Endothelial cell of umbilical vein (primary cell): Measurements from ENCODE around the gene KCNMA1. TPM values are rescaled to one million over a fixed set of nuclear protein-coding genes. Genes with fewer than 3 reads are reported as not detected.

Experiments
- BruUV-seq: library from RNA; stranded (reverse); fragments of 400-500 nt; replicated peaks from 2 replicates; lab custom pipeline; 2021; lab: Mats Ljungman, UMichigan
- CTCF ChIA-PET: fragments of 300-600, 350-600 bp; sonication (Branson Sonifier 250); formaldehyde crosslinking; loops from one replicate; lab custom pipeline; 2021; ENCODE audit warnings: antibody characterized with exemption, inconsistent platforms; lab: Charles Lee
- POLR2A ChIA-PET: fragments of 300-600, 350-600 bp; sonication (Branson Sonifier 250); formaldehyde crosslinking; loops from one replicate; lab custom pipeline; 2021; ENCODE audit warnings: antibody characterized with exemption, inconsistent platforms; lab: Charles Lee
- DNase-seq: peaks from one replicate; pipeline ENCODE4 v3.0.0-alpha.2; 2011; ENCODE audit warnings: low read depth, low spot score
- FAIRE-seq: peaks from 2 replicates; lab custom pipeline; 2011; peaks lifted over from hg19 to GRCh38; lab: Jason Lieb, UNC
- H2AFZ ChIP-seq: 2 replicates; pipeline ENCODE4 v1.6.0; 2012; ENCODE audit warnings: low read depth, low read length, control low read depth, inconsistent platforms
- H3K27ac ChIP-seq: 2 replicates; pipeline ENCODE4 v1.5.1; 2011; ENCODE audit warnings: low read depth, mild to moderate bottlenecking, control low read depth, low read length, moderate library complexity; ENCODE audit not compliant: insufficient read depth
- H3K27me3 ChIP-seq, 2 experiments: 2 replicates each; pipeline versions ENCODE4 v1.6.0 to v1.6.1; 2011; ENCODE audit warnings: low read length in 2 of 2, mixed read lengths in 1 of 2; ENCODE audit not compliant: control insufficient read depth in 2 of 2, insufficient read depth in 2 of 2
- H3K36me3 ChIP-seq, 2 experiments: 2 replicates in 1 of 2; 3 replicates in 1 of 2; pipeline ENCODE4 v1.5.1; 2011; ENCODE audit warnings: low read length in 2 of 2, mild to moderate bottlenecking in 1 of 2, moderate library complexity in 1 of 2; ENCODE audit not compliant: control insufficient read depth in 2 of 2, insufficient read depth in 2 of 2; ENCODE audit errors: extremely low read depth in 1 of 2
- H3K4me1 ChIP-seq: 3 replicates; pipeline ENCODE4 v1.5.1; 2011; ENCODE audit warnings: mild to moderate bottlenecking, low read length; ENCODE audit not compliant: control insufficient read depth, insufficient read depth; ENCODE audit errors: extremely low read depth
- H3K4me2 ChIP-seq: 2 replicates; pipeline ENCODE4 v1.6.1; 2011; ENCODE audit warnings: low read length, control low read depth, mixed read lengths; ENCODE audit not compliant: insufficient read depth
- H3K4me3 ChIP-seq, 3 experiments: fragments of 200-600 bp in 1 of 3; sonication (generic), shearing (Covaris generic) in 1 of 3; replicated peaks in 1 of 3; 2 replicates each; pipeline ENCODE4 v1.5.1; 2011 to 2016; ENCODE audit warnings: control low read depth in 3 of 3, low read length in 3 of 3, mild to moderate bottlenecking in 2 of 3, inconsistent platforms in 1 of 3, low read depth in 1 of 3, moderate library complexity in 1 of 3; ENCODE audit not compliant: insufficient read depth in 1 of 3
- H3K79me2 ChIP-seq: 2 replicates; pipeline ENCODE4 v1.6.0; 2012; ENCODE audit warnings: low read length, inconsistent platforms; ENCODE audit not compliant: control insufficient read depth, insufficient read depth
- H3K9ac ChIP-seq: replicated peaks from 2 replicates; pipeline ENCODE3; 2011; ENCODE audit warnings: low read length, control low read depth; ENCODE audit not compliant: insufficient read depth; ENCODE audit errors: extremely low read depth
- H3K9me1 ChIP-seq: replicated peaks from 3 replicates; pipeline ENCODE4 v1.6.0; 2011; ENCODE audit warnings: mild to moderate bottlenecking, low read length; ENCODE audit not compliant: control insufficient read depth, insufficient read depth; ENCODE audit errors: extremely low read depth
- H3K9me3 ChIP-seq: replicated peaks from 2 replicates; pipeline ENCODE4 v1.5.1; 2012; ENCODE audit warnings: low read length, inconsistent platforms; ENCODE audit not compliant: control insufficient read depth, insufficient read depth
- H4K20me1 ChIP-seq: replicated peaks from 2 replicates; pipeline ENCODE3; 2011; ENCODE audit warnings: mild to moderate bottlenecking, low read length; ENCODE audit not compliant: control insufficient read depth, insufficient read depth; ENCODE audit errors: extremely low read depth
- EZH2 ChIP-seq: IDR thresholded peaks from 2 replicates; pipeline ENCODE4 v1.6.1; 2012; ENCODE audit warnings: borderline replicate concordance, low read depth, mild to moderate bottlenecking, moderate library complexity, low read length, inconsistent platforms; ENCODE audit not compliant: severe bottlenecking
- FOS ChIP-seq: IDR thresholded peaks from 2 replicates; pipeline ENCODE4 v1.6.1; 2011; ENCODE audit warnings: mild to moderate bottlenecking, low read length, moderate library complexity, borderline replicate concordance; ENCODE audit not compliant: insufficient read depth
- GATA2 ChIP-seq: IDR thresholded peaks from 2 replicates; pipeline ENCODE4 v1.7.0; 2011; ENCODE audit warnings: low read depth, mild to moderate bottlenecking, moderate library complexity, mixed read lengths, low read length; ENCODE audit not compliant: insufficient read length, insufficient read depth
- JUN ChIP-seq: IDR thresholded peaks from 2 replicates; pipeline ENCODE4 v1.6.1; 2011; ENCODE audit warnings: borderline replicate concordance, low read depth; ENCODE audit not compliant: insufficient read length, insufficient read depth
- MYC ChIP-seq: IDR thresholded peaks from one replicate; pipeline ENCODE4 v1.6.1; 2011; ENCODE audit warnings: mild to moderate bottlenecking, low read depth, low read length
- POLR2A ChIP-seq: IDR thresholded peaks from 2 replicates; pipeline ENCODE4 v1.6.1; 2012; ENCODE audit warnings: low read depth, mild to moderate bottlenecking, control low read depth, low read length
- POLR2AphosphoS5 ChIP-seq: IDR thresholded peaks from 2 replicates; pipeline ENCODE4 v1.6.1; 2012; ENCODE audit warnings: low read depth, mild to moderate bottlenecking, control low read depth, low read length, moderate library complexity; ENCODE audit not compliant: insufficient read depth
- dilution Hi-C: fragments of 300-500 bp; cut with MboI; formaldehyde crosslinking; loops from one replicate; pipeline ENCODE4 v1.15.0; 2019; ENCODE audit warnings: low sequenced_read_pairs; ENCODE audit not compliant: extremely low pct_ligation_motif_present
- intact Hi-C: fragments of 100-400 bp; cut with micrococcal nuclease; formaldehyde crosslinking; loops from one replicate; pipeline ENCODE4 v1.10.0; 2022
- polyA plus RNA-seq, 4 experiments: library from polyadenylated mRNA; depleted of rRNA in 3 of 4; stranded (reverse) in 3 of 4; unstranded in 1 of 4; fragments of >200 nt; gene quantifications; 2 replicates each; pipeline versions ENCODE4 v1.2.1 to v1.2.3, GENCODE V29; 2011 to 2012; ENCODE audit warnings: missing spikeins in 1 of 4
- total RNA-seq: library from RNA; stranded (reverse); gene quantifications from 2 replicates; pipeline ENCODE4 v1.2.3, GENCODE V29; 2021
- TF ChIP-seq, protein P1 (sequence below), 2 donors: IDR thresholded peaks; 1 replicate in 1 of 2; 2 replicates in 1 of 2; pipeline ENCODE4 v1.5.1; 2011; ENCODE audit warnings: low read length in 2 of 2, mild to moderate bottlenecking in 2 of 2, moderate library complexity in 2 of 2, control low read depth in 1 of 2, inconsistent platforms in 1 of 2, low read depth in 1 of 2; ENCODE audit not compliant: insufficient read depth in 1 of 2; ENCODE audit errors: extremely low read depth in 1 of 2
- TF ChIP-seq, protein P2 (sequence below): IDR thresholded peaks from 2 replicates; pipeline ENCODE4 v1.6.1; 2011; ENCODE audit not compliant: insufficient read depth, insufficient read length

The KCNMA1 gene
- total and polyA plus RNA-seq, 2 donors (not counting 3 experiments of a cell fraction or from before 2014, with no cell fraction given): 0.10 to 0.82 TPM

DNA sequence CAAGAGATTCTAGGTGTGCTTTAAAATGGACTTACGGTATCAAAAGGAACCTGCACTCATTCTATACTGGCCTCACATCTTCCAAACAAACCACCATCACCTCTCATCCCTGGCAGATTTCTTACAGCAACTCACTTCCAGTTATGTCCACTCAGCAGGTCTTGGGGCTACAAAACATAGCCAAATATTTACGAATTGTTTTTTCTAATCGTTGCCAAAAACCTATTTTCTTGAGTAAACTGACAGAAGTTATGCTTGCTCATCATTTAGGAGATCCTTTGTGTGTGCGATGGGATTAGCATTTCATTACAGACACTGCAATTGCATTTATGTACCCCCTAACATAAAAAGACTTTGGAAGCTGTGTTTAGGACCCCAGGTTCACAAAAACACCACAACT, 2.7 kb downstream of the KCNMA1 start:
- ChIA-PET CTCF (interaction anchor here (0.7 to 17.8 kb wide), 5 partner anchors 9 to 465 kb away, joined by 3 to 594 read pairs (median 5); no protein-coding TSS in a partner anchor), POLR2A (no interaction called here)
- BruUV-seq: no TSS peak
- no peaks in the 10 kb centered on the region for H3K9me3 ChIP-seq
- H4K20me1 ChIP-seq: no peaks in the 10 kb centered on the region
- FAIRE-seq: no peak
- intact Hi-C loops: no loop called here
- H3K9me1 ChIP-seq: no peaks in the 10 kb centered on the region
- dilution Hi-C loops: no loop called here
- H3K4me2 ChIP-seq: no peak overlapping the region
- DNase-seq: no peak
- H3K9ac ChIP-seq: no peak overlapping the region
- no peak overlapping the region for H3K27ac ChIP-seq
- H3K4me1 ChIP-seq: no peaks in the 10 kb centered on the region
- TF ChIP-seq POLR2A (no peak), MYC (no peak), POLR2AphosphoS5 (no peak), GATA2 (no peak), EZH2 (no peak), JUN (no peak), FOS (no peak)
- TF ChIP-seq, protein P1, sequence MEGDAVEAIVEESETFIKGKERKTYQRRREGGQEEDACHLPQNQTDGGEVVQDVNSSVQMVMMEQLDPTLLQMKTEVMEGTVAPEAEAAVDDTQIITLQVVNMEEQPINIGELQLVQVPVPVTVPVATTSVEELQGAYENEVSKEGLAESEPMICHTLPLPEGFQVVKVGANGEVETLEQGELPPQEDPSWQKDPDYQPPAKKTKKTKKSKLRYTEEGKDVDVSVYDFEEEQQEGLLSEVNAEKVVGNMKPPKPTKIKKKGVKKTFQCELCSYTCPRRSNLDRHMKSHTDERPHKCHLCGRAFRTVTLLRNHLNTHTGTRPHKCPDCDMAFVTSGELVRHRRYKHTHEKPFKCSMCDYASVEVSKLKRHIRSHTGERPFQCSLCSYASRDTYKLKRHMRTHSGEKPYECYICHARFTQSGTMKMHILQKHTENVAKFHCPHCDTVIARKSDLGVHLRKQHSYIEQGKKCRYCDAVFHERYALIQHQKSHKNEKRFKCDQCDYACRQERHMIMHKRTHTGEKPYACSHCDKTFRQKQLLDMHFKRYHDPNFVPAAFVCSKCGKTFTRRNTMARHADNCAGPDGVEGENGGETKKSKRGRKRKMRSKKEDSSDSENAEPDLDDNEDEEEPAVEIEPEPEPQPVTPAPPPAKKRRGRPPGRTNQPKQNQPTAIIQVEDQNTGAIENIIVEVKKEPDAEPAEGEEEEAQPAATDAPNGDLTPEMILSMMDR (IDR thresholded peaks at IDR 0.05; ENCODE audit: extremely low read depth in 1 of 2, insufficient read depth in 1 of 2, low read depth in 1 of 2, low read length in 2 of 2): no peak
- TF ChIP-seq, protein P2, sequence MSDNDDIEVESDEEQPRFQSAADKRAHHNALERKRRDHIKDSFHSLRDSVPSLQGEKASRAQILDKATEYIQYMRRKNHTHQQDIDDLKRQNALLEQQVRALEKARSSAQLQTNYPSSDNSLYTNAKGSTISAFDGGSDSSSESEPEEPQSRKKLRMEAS: no peak
- no peak overlapping the region for H2AFZ ChIP-seq
- no peaks in the 10 kb centered on the region for H3K36me3 ChIP-seq
- no peak overlapping the region for H3K4me3 ChIP-seq
- no peaks in the 10 kb centered on the region for H3K79me2 ChIP-seq
- H3K27me3 ChIP-seq: peaks cover 35 to 50% of the 10 kb centered on the region in 2 experiments
